Left ventricle myocardium inferior (tissue), 1 donor: ENCODE results near the gene PRR16. TPM values are rescaled to one million over a fixed set of nuclear protein-coding genes. Genes with fewer than 3 reads are reported as not detected.

ENCODE experiments used
- DNase-seq: peaks from one replicate; pipeline ENCODE4 v3.0.0-alpha.2; 2020
- H3K27ac ChIP-seq: fragments of 200-600 bp; replicated peaks from 2 replicates; pipeline ENCODE4 v1.8.0; 2021
- H3K27me3 ChIP-seq: fragments of 200-600 bp; 2 replicates; pipeline ENCODE4 v1.8.0; 2021; ENCODE audit warnings: low read depth
- H3K36me3 ChIP-seq: fragments of 200-600 bp; 2 replicates; pipeline ENCODE4 v1.8.0; 2021
- H3K4me1 ChIP-seq: fragments of 200-600 bp; 2 replicates; pipeline ENCODE4 v1.8.0; 2021
- H3K4me3 ChIP-seq: fragments of 200-600 bp; 2 replicates; pipeline ENCODE4 v1.8.0; 2021; ENCODE audit warnings: mild to moderate bottlenecking, moderate library complexity
- H3K9me3 ChIP-seq: fragments of 200-600 bp; replicated peaks from 2 replicates; pipeline ENCODE4 v1.8.0; 2021
- CTCF ChIP-seq: fragments of 200-600 bp; IDR thresholded peaks from 2 replicates; pipeline ENCODE4 v1.8.0; 2021; ENCODE audit warnings: antibody characterized with exemption, mild to moderate bottlenecking, borderline replicate concordance
- intact Hi-C: fragments of 100-400 bp; cut with micrococcal nuclease; formaldehyde crosslinking; loops from one replicate; pipeline ENCODE4 v1.11.0; 2022
- total RNA-seq: library from RNA; stranded (reverse); fragmentation: NEBNext Ultra II Directional; extraction: Animal tissue kit (Norgen Biotek cat#: 25700); gene quantifications from one replicate; pipeline ENCODE4 v1.2.1, GENCODE V29; 2021
- donor health status: DM: no; HTN: yes; CAD: no; lungs with severe emphysema.

The PRR16 gene
- total RNA-seq, 1 donor from 2014 or later, result 15.3 TPM

GRCh38 chr5:120545007-120545406 lies 80.9 kb downstream of the PRR16 start:
- Histone ChIP-seq H3K27me3 (no peaks in the 10 kb centered on the region), H3K4me3 (no peak overlapping the region), H3K36me3 (no peaks in the 10 kb centered on the region), H3K27ac (no peak overlapping the region), H3K9me3 (peaks cover 8% of the 10 kb centered on the region), H3K4me1 (peaks cover 15% of the 10 kb centered on the region)
- no peak for TF ChIP-seq CTCF
- intact Hi-C loops, result no loop called here
- DNase-seq, result no peak

GRCh38 chr5:120545951-120546350 lies 81.9 kb downstream of the PRR16 start:
- Histone ChIP-seq H3K36me3 (no peaks in the 10 kb centered on the region), H3K27ac (no peak overlapping the region), H3K4me1 (peaks cover 6% of the 10 kb centered on the region), H3K27me3 (no peaks in the 10 kb centered on the region), H3K9me3 (peaks cover 8% of the 10 kb centered on the region), H3K4me3 (no peak overlapping the region)
- intact Hi-C loops, result no loop called here
- no peak for TF ChIP-seq CTCF
- no peak for DNase-seq

GRCh38 chr5:120546922-120547321 lies 82.8 kb downstream of the PRR16 start:
- no peak for DNase-seq
- peaks cover 6% of the 10 kb centered on the region for H3K4me1 ChIP-seq
- no peak overlapping the region for H3K27ac ChIP-seq
- no peaks in the 10 kb centered on the region for H3K27me3 ChIP-seq
- intact Hi-C loops, result no loop called here
- H3K36me3 ChIP-seq, result no peaks in the 10 kb centered on the region
- no peak overlapping the region for H3K4me3 ChIP-seq
- peaks cover 8% of the 10 kb centered on the region for H3K9me3 ChIP-seq
- TF ChIP-seq CTCF, result no peak

- no peak for DNase-seq
- Histone ChIP-seq H3K27me3 (no peaks in the 10 kb centered on the region), H3K36me3 (no peaks in the 10 kb centered on the region), H3K27ac (no peak overlapping the region), H3K9me3 (no peaks in the 10 kb centered on the region), H3K4me3 (no peak overlapping the region), H3K4me1 (no peaks in the 10 kb centered on the region)
- intact Hi-C loops, result no loop called here
- no peak for TF ChIP-seq CTCF
These were observed 86.3 kb downstream of the PRR16 start for GRCh38 chr5:120550358-120550757.

GRCh38 chr5:120552638-120553037 lies 88.5 kb downstream of the PRR16 start:
- no peak for TF ChIP-seq CTCF
- H3K36me3 ChIP-seq, result no peaks in the 10 kb centered on the region
- H3K27ac ChIP-seq, result no peak overlapping the region
- intact Hi-C loops, result no loop called here
- no peak overlapping the region for H3K4me3 ChIP-seq
- no peaks in the 10 kb centered on the region for H3K27me3 ChIP-seq
- H3K9me3 ChIP-seq, result no peaks in the 10 kb centered on the region
- no peaks in the 10 kb centered on the region for H3K4me1 ChIP-seq
- DNase-seq, result no peak

GRCh38 chr5:120555345-120555744 lies 91.2 kb downstream of the PRR16 start:
- no peak for TF ChIP-seq CTCF
- Histone ChIP-seq H3K36me3 (no peaks in the 10 kb centered on the region), H3K27ac (no peak overlapping the region), H3K9me3 (peaks cover 9% of the 10 kb centered on the region), H3K27me3 (no peaks in the 10 kb centered on the region), H3K4me3 (no peak overlapping the region), H3K4me1 (no peaks in the 10 kb centered on the region)
- intact Hi-C loops, result no loop called here
- DNase-seq, result no peak
